Adrenal gland (tissue), 5 donors: ENCODE data around the gene NECTIN1.

Experiments used
- POLR2A ChIP-seq, 2 donors: fragments of 450-650 bp; IDR thresholded peaks; one replicate each; pipeline ENCODE4 v1.6.1; 2017; ENCODE audit warnings: antibody characterized with exemption in 2 of 2, mild to moderate bottlenecking in 2 of 2, moderate library complexity in 1 of 2
- TF ChIP-seq, protein P1 (sequence below), 6 experiments: fragments of 450-650 bp in 4 of 6; fragments of 200-600 bp in 2 of 6; sonication (generic) in 1 of 6; IDR thresholded peaks; 1 replicate in 5 of 6; 2 replicates in 1 of 6; pipeline versions ENCODE4 v1.5.1 to v1.8.0; 2016 to 2021; ENCODE audit warnings: antibody characterized with exemption in 6 of 6, mild to moderate bottlenecking in 2 of 6, moderate library complexity in 1 of 6
- donor health status: DM: no; HTN: no; CAD: no.

- TF ChIP-seq, protein P1, sequence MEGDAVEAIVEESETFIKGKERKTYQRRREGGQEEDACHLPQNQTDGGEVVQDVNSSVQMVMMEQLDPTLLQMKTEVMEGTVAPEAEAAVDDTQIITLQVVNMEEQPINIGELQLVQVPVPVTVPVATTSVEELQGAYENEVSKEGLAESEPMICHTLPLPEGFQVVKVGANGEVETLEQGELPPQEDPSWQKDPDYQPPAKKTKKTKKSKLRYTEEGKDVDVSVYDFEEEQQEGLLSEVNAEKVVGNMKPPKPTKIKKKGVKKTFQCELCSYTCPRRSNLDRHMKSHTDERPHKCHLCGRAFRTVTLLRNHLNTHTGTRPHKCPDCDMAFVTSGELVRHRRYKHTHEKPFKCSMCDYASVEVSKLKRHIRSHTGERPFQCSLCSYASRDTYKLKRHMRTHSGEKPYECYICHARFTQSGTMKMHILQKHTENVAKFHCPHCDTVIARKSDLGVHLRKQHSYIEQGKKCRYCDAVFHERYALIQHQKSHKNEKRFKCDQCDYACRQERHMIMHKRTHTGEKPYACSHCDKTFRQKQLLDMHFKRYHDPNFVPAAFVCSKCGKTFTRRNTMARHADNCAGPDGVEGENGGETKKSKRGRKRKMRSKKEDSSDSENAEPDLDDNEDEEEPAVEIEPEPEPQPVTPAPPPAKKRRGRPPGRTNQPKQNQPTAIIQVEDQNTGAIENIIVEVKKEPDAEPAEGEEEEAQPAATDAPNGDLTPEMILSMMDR (IDR thresholded peaks at IDR 0.05) = no peak
- no peak for TF ChIP-seq POLR2A (IDR thresholded peaks at IDR 0.05)
Measured at GRCh38 chr11:119590651-119591351, 138.2 kb downstream of the NECTIN1 start.
